Activated CD4-positive, alpha-beta T cell treated with anti-CD3 and anti-CD28 coated beads for 1 hour (primary cell): ENCODE data around the gene PNP.
"Not testable (repeated sequence)": the region's sequence is repeated elsewhere in the genome, so short reads cannot be mapped to it uniquely, and the experiment has no call there.

ENCODE experiments used
- DNase-seq: peaks from one replicate; pipeline ENCODE4 v3.0.0-alpha.2; 2020

Gene PNP

DNA sequence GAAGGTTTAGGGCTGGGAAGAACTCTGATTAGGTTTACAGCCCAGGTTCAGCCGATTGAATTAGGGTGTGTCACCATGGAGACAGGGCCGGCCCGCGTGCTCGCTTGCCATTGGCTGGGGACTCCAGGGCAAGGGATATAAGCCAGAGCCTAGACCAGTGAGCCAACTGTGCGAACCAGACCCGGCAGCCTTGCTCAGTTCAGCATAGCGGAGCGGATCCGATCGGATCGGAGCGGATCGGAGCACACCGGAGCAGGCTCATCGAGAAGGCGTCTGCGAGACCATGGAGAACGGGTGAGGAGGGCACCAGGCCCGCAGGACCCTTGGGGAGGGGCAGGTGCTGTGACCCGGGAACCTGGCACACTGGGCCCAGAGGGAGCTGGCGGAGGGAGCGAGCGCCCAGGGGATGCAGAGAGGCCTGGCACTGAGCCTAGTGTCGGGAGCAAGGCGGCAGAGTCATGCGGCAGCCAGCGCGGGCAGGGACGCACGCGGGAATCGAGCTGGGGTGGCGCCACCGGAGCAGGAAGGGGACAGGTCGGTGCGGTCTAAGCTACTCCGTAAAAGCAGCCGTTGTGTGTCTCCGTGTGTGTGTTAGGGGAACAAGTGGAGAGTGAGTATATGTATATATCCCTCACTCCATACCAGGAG, at the start of gene PNP:
Gene PNP (plus strand): TSS at position 165 of the 648 bp plus-strand sequence. CDS start 119 bp downstream, at position 284.
- DNase-seq = peak; percentile 81

DNA sequence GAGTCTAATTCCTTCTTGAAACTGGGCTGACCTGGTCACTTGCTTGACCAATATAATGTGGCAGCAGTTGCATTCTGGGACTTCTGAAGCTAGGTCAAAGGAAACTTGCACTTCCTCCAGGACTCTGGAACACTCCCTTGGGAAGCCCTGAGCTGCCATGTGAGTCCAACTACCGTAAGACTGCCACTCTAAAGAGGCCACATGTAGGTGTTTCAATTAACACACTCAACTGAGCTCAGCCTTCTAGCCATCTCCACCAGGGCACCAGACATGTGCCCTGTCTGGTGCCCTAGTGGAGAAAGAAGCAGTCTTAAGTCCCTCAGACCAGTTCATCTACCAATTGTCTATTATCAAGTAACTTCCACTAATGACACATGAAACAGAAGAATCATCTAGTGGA, 49.8 kb upstream of the PNP start:
- DNase-seq = no peak

DNA sequence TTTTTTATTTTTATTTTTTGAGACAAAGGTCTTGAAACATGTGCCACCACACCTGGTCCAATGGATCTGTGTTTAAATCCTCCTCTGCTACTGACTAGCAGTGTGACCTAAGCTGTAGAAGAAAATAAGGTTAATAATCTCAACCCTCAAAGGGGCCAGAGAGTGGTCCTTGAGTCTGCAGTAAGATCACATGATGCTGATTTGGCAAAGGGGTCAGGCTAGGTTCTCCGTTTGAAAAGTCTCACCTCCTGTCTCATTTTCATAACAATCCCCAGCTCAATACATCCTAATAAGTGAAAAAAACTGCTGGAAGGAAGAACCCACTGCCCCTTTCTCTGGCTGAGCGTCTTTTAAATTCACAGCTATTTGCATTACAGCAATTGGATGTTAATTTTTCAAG, 47.9 kb upstream of the PNP start:
- DNase-seq = no peak

DNA sequence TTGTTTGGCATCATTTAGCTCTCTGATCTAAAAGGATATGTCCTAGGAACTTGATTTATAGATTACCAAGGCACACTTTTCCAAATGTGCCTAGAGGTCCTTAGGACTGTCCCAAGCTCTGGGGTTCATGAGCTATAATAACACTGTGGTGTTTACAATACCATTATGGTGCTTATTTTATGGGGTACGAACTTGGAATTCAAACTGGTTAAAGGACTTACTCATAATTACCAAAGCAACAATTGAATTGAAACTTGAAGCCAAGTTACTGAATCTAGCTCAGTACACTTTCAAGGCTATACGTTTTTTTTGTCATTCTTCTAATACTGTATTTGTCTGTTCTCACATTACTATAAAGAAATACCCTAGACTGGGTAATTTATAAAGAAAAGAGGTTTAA, 46.3 kb upstream of the PNP start:
- DNase-seq = no peak

DNA sequence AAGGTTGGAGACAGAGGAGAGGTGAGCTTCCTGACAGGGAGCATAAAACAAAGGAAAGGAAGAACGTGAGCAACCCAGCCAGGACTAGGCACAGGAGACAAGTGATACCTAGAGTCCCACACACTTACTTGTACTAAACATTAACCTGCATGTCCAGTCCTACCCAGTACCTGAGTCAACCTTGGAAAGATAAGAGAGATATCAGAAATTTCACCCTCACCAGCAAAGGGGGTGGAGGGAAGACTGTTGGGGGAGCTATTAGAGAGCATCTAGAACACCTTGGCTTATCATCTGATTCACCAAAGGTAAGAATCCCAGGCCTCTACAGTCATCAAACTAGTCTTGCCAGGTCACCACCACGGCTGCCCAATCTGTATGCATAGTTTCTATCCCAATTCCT, 44.4 kb upstream of the PNP start:
- no peak for DNase-seq

DNA sequence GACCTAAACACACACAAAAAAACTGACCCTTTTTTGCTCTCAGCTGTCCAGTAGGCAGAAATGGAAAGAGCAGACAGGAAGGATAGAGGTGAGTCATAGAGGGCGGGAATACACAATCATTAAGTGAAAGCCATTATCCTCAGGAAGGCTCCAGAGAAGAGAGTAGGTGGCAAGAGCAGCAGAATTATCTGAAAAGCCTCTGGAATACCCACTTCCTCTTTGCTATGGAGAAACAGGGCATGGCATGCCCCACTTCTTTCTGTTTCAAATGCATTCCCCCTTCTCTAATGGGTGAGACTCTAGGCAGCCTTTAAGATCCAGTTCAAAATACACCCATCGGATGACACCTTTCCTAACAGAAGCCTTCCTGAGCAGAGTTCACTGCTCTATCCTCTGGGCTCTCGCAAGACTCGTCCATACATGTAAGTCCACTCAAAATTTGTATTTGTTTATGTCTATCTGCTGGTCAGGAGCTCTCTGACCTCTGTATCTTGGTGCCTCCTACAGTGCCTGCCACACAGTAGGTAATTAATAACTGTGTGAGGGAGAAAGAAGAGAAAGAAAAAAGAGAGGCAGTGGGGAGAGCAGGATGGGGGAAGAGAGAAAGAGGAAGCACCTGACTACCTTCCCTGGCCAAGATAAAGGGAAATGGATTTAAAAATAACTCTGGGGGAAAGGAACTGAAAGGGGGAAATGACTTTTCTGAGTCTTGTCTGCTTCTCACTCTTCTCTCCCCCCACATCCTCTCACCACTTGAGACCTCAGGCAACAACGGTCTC, 41.8 kb upstream of the PNP start:
- no peak for DNase-seq

DNA sequence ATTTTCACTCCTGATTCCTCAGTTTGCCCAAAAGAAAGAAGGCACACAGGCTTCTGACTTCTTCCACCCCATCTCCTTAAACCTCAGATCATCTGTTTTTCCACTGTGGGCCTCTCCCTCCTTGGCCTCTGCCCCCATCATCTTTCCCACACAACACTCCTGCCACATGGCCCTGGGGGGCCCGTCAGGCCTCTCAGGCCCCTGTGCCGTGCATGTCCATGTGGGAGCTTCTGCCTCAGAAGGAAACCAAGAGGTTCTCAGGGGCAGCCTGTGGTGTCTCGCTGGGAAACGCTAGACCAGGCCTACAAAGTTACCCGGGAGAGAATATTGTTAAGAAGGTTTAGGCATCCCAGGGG, 41.2 kb upstream of the PNP start:
- DNase-seq = no peak

DNA sequence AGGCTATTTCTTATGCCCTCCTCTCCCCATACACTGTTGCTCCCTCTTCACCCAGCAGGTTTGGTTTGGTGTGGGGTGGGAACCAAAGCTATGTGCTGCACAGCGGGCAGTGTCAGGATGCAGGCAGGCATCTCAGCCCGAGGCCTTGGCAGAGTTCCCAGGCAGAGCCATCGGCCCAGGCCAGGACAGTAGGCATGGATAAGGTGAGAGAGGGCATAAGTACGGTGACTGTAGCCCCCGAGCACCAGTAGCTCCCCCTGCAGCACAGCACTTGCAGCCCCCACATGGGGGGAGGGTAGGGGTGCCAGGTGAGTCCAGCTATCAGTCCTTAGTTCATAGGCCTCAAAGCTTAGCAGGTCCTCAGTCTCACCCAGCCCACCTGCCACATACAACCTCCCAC, 40.4 kb upstream of the PNP start:
- DNase-seq = no peak

DNA sequence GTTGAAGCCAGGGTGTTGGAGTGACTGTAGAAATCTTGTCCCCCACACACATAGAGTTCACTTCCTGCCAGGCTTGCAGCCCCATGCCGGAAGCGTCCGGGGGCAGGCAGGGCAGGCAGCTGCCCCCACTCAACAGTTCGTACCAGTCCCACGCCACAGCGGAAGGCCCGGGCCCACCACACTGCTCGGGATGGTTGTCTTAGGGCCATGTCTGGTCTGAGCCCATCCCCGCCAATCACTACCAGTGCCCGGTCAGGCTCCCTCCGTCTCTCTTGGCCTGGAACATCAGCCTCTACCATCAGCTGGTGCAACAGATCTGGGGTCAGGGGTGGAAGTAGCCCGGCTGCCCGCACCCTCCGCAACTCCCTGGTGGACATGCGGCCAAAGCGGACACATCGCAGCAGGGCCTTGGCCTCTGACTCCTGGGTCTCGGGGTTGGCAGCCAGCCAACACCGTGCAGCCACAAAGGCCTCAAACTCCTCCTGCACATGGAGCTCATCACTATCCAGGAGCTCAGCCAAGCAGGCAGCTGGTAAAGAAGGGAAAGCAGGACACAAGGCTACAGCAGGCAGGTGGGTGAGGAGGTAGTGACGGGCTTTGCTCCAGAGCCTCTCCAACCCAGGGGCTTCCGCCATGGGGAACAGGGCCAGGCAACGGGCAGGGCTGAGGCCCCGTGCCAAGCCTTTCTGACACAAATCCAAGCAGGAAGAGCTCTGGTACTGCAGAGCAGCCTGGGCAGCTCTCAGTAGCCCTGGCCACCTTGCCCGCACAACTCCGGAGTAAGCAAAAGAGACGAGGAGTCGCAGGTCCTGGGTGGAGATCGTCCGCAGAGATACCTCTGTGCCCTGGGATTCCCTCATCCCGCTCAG, 39.2 kb upstream of the PNP start:
- DNase-seq = no peak

DNA sequence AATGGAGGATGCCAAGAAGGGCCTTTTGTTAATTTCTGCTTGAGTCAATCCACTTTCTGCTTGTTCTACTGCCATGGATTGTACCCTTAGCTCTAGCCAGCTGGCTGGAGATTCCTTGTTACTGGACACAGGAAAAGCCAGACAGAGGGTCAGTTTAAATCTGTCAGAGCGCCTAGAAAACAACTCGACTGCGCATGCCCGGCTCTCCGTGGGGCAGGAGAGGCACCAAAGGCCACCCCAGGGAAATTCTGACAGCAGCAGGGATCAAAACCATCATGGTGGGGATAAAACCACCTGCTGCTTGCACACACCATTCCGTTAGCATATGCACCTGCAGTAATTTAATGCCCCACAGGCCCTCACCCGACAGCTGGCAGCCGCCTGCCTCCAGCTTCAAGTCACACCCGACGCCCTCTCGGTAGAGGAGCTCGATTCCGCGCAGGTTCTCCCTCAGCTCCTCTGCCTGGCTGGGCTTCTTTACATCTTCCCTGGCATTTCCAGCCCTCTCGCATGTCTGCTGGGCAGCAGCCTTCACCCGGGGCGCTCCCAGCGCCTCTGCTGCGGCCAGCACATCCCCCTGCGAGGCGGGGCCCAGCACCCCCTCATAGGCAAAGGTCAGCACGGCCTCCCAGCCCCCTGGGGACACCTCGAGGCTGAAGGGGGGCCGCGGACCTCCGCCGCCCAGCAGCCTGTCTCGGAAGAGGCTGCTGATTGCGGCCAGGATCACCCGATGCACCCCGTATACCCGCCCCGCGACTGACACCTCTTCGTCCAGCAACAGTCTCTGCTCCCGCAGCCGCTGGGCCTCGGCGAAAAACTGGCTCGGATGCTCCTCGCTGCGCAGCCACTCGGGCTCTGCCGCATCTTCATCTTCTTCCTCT, 34.3 kb upstream of the PNP start:
- DNase-seq = no peak

DNA sequence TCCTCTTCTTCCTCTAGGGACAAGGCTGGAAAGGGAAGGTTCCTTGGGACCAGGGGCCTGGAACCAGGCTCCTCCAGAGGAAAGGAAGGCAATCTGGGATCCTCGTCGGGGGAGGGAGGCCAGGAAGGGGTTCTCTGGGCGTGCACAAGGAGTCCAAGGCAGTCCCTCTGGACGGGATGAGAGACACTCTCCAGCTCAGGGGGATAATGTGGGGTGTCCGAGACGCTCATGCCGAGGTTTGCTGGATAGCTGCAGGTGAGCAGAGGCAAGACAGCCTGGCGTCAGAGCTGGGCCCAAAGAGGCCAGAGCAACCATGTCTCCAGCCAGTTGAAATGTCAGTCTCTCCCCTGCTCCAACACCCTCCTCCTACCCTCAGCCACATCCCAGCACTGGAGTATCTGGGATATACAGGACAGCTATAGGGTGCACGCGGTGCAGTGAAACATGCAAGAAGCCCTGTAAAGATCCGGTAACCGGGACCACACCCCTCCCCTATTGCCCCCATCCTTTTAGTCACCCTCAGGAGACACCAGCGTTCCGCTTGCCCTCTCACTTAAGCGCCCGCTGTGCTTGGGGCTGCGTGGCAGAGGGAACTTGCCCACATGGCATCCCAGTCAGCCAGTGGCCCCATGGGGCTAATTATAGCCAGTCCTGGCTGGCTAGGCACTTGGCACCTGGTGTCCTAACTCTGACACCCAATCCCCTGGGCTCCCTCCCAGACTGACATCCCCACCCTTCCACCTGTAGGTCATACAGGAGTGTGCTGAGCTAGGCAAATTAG, 33.4 kb upstream of the PNP start, which contains the start of gene KLHL33:
Gene KLHL33 (minus strand): TSS at position 585 of the 781 bp plus-strand sequence. CDS start 355 bp downstream, at position 230.
- no peak for DNase-seq

DNA sequence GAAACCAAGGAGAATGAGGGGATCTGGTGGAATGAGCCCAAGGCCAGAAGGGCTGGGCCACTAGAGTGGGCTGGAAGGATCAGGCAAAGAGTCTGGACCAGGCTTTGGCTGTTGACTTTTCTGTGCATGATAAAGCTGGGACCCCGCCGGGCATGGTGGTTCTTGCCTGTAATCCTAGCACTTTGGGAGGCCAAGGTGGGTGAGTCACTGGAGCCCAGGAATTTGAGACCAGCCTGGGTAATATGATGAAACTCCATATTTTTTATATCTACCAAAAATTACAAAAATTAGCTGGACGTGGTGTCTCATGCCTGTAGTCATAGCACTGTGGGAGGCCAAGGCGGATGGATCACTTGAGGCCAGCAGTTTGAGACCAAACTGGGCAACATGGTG, 32.8 kb upstream of the PNP start:
- DNase-seq = no peak

DNA sequence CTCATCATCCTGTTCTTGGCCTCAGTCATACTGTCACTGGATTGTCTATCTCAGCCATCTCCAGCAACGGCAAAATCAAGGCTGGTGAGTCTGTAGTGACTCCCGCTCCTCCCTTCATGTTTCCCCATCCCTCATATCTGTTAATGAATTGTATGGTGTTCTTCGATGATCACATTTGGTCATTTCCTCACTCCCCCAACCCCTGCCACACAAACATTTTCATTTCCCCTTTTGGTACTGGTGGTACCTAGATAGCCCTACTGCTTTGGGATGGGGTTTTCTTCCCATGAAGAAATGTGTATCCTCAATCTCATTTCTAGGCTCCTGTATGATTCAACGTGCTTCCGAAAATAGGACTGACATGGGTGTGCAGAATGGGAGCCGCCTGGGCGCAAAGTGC, 30.5 kb upstream of the PNP start:
- DNase-seq = no peak

DNA sequence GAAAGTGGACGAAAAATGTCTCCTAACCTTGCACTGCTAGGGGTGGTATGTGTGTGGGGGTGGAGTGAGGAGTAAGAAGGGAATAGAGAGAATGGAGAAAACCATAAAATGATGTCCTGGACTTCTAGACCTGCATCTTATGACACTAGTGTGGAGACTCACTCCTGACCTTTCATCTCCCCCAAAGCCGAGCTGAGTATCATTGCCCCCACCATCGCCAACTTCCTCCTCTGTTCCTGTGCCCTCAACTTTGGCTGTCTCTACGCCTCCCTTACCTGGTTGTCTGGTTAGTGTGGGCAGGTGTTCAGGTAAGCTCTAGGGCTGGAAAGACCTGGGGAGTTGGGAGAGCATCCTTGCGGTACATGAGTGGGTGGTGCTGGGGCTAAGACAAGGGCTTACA, 28.7 kb upstream of the PNP start:
- DNase-seq = no peak

DNA sequence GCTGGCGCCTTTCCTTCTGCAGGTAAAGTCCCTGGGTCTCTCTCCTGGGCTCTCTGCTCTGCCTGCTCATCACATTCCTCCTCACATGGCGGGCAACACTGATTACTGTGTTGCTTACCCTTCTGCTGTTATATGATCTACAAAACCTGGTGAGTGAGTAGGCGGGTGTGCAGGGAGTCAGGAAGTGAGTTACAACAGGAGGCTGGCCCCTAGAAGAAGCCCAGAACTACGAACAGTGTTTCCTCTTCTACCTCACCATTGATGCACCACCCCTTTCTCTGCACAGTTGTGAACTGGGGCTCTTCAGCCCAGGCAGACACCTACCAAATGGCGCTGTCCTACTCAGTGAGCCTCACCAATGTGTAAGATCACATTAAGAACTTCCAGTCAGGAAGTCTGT, 28.3 kb upstream of the PNP start:
- DNase-seq = no peak

DNA sequence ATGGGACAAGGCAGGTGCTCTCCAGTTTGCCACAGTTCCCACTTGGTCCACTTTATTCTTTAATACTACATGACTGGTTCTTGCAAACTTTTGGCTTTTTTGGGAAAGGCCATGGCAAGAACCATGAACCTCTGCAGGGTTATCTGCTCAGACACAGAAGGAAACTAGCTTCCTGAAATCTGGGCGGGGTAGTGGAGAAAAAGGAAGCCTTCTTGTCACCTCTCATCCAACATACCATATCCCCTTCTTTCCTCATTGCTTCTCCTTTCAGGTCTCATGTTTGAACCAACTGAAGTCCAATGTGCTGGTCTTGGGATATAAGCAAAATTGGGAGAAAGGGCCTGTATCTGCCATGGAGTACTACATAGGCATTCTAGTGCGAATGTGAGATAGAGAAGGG, 27.7 kb upstream of the PNP start:
- no peak for DNase-seq

DNA sequence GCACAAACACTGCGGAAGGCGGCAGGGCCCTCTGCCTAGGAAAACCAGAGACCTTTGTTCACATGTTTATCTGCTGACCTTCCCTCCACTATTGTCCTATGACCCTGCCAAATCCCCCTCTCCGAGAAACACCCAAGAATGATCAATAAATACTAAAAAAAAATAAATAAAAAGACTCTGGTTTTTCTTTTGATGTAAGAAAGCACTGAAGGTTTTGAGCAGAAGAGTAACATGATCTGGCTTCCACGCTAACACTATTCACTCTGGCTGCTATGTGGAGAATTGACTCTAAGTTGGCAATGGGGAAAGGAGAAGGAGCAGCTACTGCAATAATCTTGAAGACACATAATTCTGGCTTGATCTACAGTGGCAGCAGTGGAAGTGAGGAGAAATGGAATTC, 25.6 kb upstream of the PNP start:
- not testable (repeated sequence) for DNase-seq

DNA sequence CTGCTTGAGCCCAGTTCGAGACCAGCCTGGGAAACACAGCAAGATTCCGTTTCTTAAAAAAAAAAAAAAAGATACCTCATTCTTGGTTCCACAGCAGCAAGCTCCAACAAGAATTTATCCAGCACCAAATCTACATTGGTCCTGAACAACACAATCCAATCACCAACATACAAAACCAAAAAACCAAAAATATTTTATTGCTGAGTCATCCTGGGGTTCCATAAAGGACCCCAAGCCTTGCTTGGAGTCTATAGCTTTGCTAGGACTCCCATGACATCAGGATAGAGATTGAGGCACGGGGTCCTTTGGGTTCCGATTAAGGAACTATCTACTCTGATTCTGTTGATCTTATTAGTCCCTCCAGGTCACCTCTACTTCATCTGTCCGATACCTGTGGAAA, 22.3 kb upstream of the PNP start:
- no peak for DNase-seq

DNA sequence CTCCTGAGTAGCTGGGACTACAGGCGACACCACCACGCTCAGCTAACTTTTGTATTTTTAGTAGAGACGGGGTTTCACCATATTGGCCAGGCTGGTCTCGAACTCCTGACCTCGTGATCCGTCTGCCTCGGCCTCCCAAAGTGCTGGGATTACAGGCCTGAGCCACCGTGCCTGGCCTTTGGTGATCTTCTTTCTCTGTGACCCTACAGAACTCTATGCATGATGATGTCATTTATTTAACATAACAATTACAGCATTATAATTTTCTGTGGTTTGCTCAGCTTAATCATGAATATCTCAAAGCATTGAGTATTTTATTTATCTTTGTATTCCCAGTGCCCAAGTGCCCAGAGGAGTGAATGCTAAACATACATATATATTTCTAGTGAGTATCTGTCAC, 16.4 kb upstream of the PNP start:
- not testable (repeated sequence) for DNase-seq

DNA sequence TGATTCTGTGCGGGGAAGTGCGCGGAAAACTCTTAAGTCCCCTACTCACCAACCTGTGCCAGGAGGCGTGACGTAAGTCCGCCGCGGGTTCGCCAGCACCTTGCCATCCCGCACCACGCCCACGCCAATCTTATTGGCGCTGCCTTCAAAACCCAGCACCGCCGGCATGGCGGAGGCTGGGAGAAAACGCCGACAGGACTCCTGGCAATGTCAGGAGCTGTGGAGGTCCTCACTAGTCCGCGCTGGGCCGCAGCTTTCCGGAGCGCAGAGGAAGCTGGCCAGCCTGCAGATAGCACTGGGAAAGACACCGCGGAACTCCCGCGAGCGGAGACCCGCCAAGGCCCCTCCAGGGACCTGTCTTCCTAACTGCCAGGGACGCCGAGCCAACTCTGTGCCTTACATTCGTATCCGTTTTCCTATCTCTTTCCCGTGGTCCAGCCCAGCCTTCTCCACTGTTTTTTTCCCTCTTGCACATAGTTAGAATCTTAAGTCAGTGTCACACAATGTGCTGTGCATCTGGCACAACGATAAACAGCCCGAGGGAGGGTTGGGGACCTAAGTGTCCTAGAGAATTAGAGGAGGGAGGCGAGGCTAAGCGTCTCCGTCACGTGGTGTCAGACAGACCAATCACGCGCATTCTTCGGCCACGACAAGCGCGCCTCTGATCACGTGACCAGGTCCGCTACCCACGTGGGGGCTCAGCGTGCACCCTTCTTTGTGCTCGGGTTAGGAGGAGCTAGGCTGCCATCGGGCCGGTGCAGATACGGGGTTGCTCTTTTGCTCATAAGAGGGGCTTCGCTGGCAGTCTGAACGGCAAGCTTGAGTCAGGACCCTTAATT, 14.5 kb upstream of the PNP start, which contains the start of the genes APEX1 and OSGEP:
Gene APEX1 (plus strand): TSS at position 711 of the 839 bp plus-strand sequence. CDS start 420 bp downstream, outside the sequence.
Gene OSGEP (minus strand): TSS at position 297 of the 839 bp plus-strand sequence. CDS start 129 bp downstream, at position 168.
- DNase-seq = peak; percentile 96
